Measurements from ENCODE around the gene IL6R. TPM values are rescaled to one million over a fixed set of nuclear protein-coding genes. Genes with fewer than 3 reads are reported as not detected.
A peak's percentile ranks its signal among the peaks of the same experiment; 100 is the strongest.

The IL6R gene
- total RNA-seq, 5 donors from 2014 or later (not counting 1 experiment from before 2014, with no cell fraction given): 76.0 to 87.9 (median 80.8) TPM

DNA sequence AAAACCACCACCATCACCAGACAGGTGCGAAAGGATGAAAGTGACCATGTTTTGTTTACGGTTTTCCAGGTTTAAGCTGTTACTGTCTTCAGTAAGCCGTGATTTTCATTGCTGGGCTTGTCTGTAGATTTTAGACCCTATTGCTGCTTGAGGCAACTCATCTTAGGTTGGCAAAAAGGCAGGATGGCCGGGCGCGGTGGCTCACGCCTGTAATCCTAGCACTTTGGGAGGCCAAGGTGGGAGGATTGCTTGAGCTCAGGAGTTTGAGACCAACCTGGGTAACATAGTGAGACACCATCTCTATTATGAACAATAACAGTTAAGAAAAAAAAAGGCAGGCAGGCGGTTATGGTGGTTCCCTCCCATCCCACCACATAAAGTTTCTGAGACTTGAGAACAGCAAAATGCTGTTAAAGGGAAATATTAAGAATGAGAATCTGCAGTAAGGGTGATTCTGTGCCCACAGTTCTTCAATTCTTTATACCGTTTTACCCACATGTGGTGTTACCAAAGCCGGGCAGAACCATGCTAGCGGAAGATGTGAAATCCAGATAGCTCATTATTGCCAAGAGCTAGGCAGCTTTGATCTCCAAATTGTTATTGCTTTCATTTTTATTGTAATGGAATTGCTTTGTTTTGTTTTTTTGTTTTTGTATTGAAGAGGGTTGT, 62.4 kb downstream of the IL6R start:
- H3K9me3 Mint-ChIP-seq: no peaks in the 10 kb centered on the region
- CTCF ChIA-PET: interaction anchor here in 1 of 2 donors (0.8 to 1.0 kb wide), 4 partner anchors 12 to 140 kb away, joined by 3 to 4 read pairs (median 3); no protein-coding TSS in a partner anchor
- POLR2A ChIA-PET: interaction anchor here in 1 of 2 donors (0.6 kb wide), 2 partner anchors 92 to 336 kb away, joined by 3 to 6 read pairs; no protein-coding TSS in a partner anchor
- Histone ChIP-seq H3K27ac (ENCODE audit: low read length) (peak overlapping the region; percentile 79), H3K4me3 (ENCODE audit: control insufficient read depth in 1 of 2, extremely low read depth in 1 of 2, low read length in 1 of 2) (no peak overlapping the region), H3K27me3 (replicated peaks in 1 of 2; ENCODE audit: control insufficient read depth in 2 of 2, extremely low read depth in 1 of 2, insufficient read depth in 2 of 2, low read length in 1 of 2) (no peaks in the 10 kb centered on the region), H3K36me3 (ENCODE audit: control insufficient read depth in 2 of 2, extremely low read depth in 1 of 2, insufficient read depth in 1 of 2, low read length in 1 of 2) (peaks cover 0 to 2% of the 10 kb centered on the region in 2 donors), H3K9me3 (no peaks in the 10 kb centered on the region), H3K4me1 (ENCODE audit: control insufficient read depth in 1 of 2, extremely low read depth in 1 of 2, insufficient read depth in 2 of 2, low read length in 2 of 2) (peaks cover 11 to 73% of the 10 kb centered on the region in 2 experiments)
- DNase-seq (peak in 1 of 35 experiments; percentile 44), ATAC-seq (replicated peaks in 1 of 4) (peak in 1 of 4 experiments; percentile 16)
- 63% methylated on average over 2 of the region's 11 CpGs for WGBS (ENCODE audit: insufficient coverage)
- H3K27me3 Mint-ChIP-seq: no peaks in the 10 kb centered on the region
- peak overlapping the region; percentile 94 to 96 for H3K27ac Mint-ChIP-seq
- H3K4me1 Mint-ChIP-seq: peaks cover 71 to 79% (median 73%) of the 10 kb centered on the region in 3 donors
- H3K4me3 Mint-ChIP-seq: peak overlapping the region in 1 of 3 donors; percentile 12
- peaks cover 6% of the 10 kb centered on the region for H3K36me3 Mint-ChIP-seq

DNA sequence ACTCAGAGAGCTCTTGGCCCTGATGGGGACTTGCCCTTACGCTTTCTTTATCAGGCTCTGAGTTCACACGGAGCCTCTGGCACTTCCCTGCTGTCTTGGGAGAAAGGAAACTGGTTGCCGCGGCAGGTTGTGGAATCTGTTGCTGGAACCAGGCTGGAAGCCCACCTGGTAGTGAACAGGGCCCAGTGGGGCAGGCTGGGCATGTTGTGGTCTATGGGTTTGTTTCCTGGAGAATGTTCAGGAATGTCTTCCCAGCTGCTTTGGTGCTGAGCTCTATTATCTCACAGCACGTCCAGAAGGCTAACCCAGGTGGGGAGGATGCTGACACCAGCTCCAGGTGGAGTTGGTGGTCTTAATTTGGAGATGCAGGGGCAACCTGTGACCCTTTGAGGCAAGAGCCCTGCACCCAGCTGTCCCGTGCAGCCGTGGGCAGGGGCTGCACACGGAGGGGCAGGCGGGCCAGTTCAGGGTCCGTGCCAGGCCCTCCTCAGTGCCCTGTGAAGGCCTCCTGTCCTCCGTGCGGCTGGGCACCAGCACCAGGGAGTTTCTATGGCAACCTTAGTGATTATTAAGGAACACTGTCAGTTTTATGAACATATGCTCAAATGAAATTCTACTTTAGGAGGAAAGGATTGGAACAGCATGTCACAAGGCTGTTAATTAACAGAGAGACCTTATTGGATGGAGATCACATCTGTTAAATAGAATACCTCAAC, 63.5 kb downstream of the IL6R start:
- no peak for DNase-seq
- peaks cover 6% of the 10 kb centered on the region for H3K36me3 Mint-ChIP-seq
- POLR2A ChIA-PET: no interaction called here
- H3K9me3 Mint-ChIP-seq: no peaks in the 10 kb centered on the region
- no peak overlapping the region for H3K4me3 Mint-ChIP-seq
- H3K9me3 ChIP-seq: no peaks in the 10 kb centered on the region
- CTCF ChIA-PET: interaction anchor here in 1 of 2 donors (1.0 kb wide), 1 partner anchor 141 kb away, joined by 3 read pairs; no protein-coding TSS in a partner anchor
- peak overlapping the region; percentile 79 for H3K27ac ChIP-seq (ENCODE audit: low read length)
- H3K27me3 ChIP-seq (replicated peaks in 1 of 2; ENCODE audit: control insufficient read depth in 2 of 2, extremely low read depth in 1 of 2, insufficient read depth in 2 of 2, low read length in 1 of 2): no peaks in the 10 kb centered on the region
- no peaks in the 10 kb centered on the region for H3K27me3 Mint-ChIP-seq
- no peak overlapping the region for H3K4me3 ChIP-seq (ENCODE audit: control insufficient read depth in 1 of 2, extremely low read depth in 1 of 2, low read length in 1 of 2)
- ATAC-seq (replicated peaks in 1 of 4): no peak
- peaks cover 62 to 68% (median 63%) of the 10 kb centered on the region in 3 donors for H3K4me1 Mint-ChIP-seq
- peaks cover 0 to 2% of the 10 kb centered on the region in 2 donors for H3K36me3 ChIP-seq (ENCODE audit: control insufficient read depth in 2 of 2, extremely low read depth in 1 of 2, insufficient read depth in 1 of 2, low read length in 1 of 2)
- peak overlapping the region; percentile 94 to 96 for H3K27ac Mint-ChIP-seq
- H3K4me1 ChIP-seq (ENCODE audit: control insufficient read depth in 1 of 2, extremely low read depth in 1 of 2, insufficient read depth in 2 of 2, low read length in 2 of 2): peaks cover 6 to 62% of the 10 kb centered on the region in 2 experiments
- WGBS (ENCODE audit: insufficient coverage): 97% methylated on average over 9 of the region's 12 CpGs

DNA sequence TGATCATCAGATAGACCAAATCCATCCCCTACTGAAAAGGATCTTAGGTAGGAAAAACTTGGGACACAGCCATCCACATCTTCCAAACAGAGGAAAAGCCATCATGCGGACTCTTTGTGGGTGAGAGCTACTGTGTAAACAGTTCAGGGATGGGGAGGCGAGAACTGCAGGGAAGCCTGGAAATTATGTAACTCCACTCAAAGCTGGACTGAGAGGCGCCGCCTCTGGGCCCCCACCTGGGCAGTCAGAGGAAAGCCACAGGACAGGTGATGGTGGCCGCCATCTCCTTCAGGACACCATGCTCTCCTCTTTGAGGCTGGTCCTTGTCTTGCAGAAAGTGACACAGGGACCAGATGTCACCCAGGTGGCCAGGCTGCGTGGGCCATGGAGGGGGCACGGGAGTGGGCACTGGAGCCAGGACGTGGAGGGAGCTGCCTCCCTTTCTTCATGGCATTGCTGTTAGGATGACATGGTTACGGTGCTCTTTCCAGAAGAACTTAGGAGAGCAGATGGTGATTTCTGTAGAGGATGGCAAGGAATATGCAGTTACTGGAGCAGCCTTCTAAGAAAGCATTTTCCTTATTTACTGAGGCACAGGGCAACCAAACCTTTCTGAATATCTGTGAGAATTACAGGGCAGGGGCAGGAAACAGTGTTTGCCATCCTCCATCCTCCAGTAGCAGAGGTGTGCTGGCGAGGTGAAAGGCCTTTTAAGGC, 64.9 kb downstream of the IL6R start:
- H3K4me1 Mint-ChIP-seq: peaks cover 49 to 55% (median 50%) of the 10 kb centered on the region in 3 donors
- Histone ChIP-seq H3K36me3 (ENCODE audit: control insufficient read depth in 2 of 2, extremely low read depth in 1 of 2, insufficient read depth in 1 of 2, low read length in 1 of 2) (peaks cover 0 to 2% of the 10 kb centered on the region in 2 donors), H3K4me1 (ENCODE audit: control insufficient read depth in 1 of 2, extremely low read depth in 1 of 2, insufficient read depth in 2 of 2, low read length in 2 of 2) (peaks cover 2 to 49% of the 10 kb centered on the region in 2 experiments), H3K4me3 (ENCODE audit: control insufficient read depth in 1 of 2, extremely low read depth in 1 of 2, low read length in 1 of 2) (no peak overlapping the region), H3K9me3 (no peaks in the 10 kb centered on the region), H3K27ac (ENCODE audit: low read length) (no peak overlapping the region), H3K27me3 (replicated peaks in 1 of 2; ENCODE audit: control insufficient read depth in 2 of 2, extremely low read depth in 1 of 2, insufficient read depth in 2 of 2, low read length in 1 of 2) (no peaks in the 10 kb centered on the region)
- H3K4me3 Mint-ChIP-seq: no peak overlapping the region
- no peak for DNase-seq
- peaks cover 2% of the 10 kb centered on the region for H3K36me3 Mint-ChIP-seq
- no peaks in the 10 kb centered on the region for H3K27me3 Mint-ChIP-seq
- H3K9me3 Mint-ChIP-seq: no peaks in the 10 kb centered on the region
- ATAC-seq (replicated peaks in 1 of 4): no peak
- peak overlapping the region; percentile 23 to 50 for H3K27ac Mint-ChIP-seq
- ChIA-PET CTCF (no interaction called here), POLR2A (no interaction called here)
- 96% methylated on average over 8 of the region's 10 CpGs for WGBS (ENCODE audit: insufficient coverage)

DNA sequence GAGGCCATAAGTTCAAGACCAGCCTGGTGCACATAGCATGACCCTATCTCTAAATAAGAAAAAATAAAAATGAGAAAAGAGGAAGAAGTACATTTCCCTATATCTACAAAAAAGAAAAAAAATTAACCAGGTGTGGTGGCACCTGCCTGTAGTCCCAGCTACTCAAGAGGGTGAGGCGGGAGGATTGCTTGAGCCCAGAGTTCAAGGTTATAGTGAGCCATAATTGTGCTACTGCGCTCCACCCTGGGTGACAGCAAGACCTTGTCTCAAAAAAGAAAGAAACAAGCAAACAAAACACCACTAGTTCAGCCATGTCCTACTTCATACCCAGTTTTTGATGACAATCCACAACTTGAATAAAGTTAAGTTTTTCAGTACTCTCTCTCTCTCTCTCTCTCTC, 66.2 kb downstream of the IL6R start:
- Histone ChIP-seq H3K4me3 (ENCODE audit: control insufficient read depth in 1 of 2, extremely low read depth in 1 of 2, low read length in 1 of 2) (no peak overlapping the region), H3K4me1 (ENCODE audit: control insufficient read depth in 1 of 2, extremely low read depth in 1 of 2, insufficient read depth in 2 of 2, low read length in 2 of 2) (peaks cover 0 to 36% of the 10 kb centered on the region in 2 experiments), H3K9me3 (no peaks in the 10 kb centered on the region), H3K27ac (ENCODE audit: low read length) (no peak overlapping the region), H3K36me3 (ENCODE audit: control insufficient read depth in 2 of 2, extremely low read depth in 1 of 2, insufficient read depth in 1 of 2, low read length in 1 of 2) (no peaks in the 10 kb centered on the region), H3K27me3 (replicated peaks in 1 of 2; ENCODE audit: control insufficient read depth in 2 of 2, extremely low read depth in 1 of 2, insufficient read depth in 2 of 2, low read length in 1 of 2) (no peaks in the 10 kb centered on the region)
- CTCF ChIA-PET: interaction anchor here in 1 of 2 donors (0.6 kb wide), 1 partner anchor 142 kb away, joined by 3 read pairs; no protein-coding TSS in a partner anchor
- Mint-ChIP-seq H3K9me3 (no peaks in the 10 kb centered on the region), H3K27me3 (no peaks in the 10 kb centered on the region), H3K36me3 (no peaks in the 10 kb centered on the region), H3K27ac (peak overlapping the region; percentile 63 to 79), H3K4me1 (peaks cover 37 to 42% (median 38%) of the 10 kb centered on the region in 3 donors), H3K4me3 (no peak overlapping the region)
- no peak for DNase-seq
- no peak for ATAC-seq (replicated peaks in 1 of 4)
- POLR2A ChIA-PET: no interaction called here
- WGBS (ENCODE audit: insufficient coverage): no CpG with 5 or more reads among the region's 2 CpGs

DNA sequence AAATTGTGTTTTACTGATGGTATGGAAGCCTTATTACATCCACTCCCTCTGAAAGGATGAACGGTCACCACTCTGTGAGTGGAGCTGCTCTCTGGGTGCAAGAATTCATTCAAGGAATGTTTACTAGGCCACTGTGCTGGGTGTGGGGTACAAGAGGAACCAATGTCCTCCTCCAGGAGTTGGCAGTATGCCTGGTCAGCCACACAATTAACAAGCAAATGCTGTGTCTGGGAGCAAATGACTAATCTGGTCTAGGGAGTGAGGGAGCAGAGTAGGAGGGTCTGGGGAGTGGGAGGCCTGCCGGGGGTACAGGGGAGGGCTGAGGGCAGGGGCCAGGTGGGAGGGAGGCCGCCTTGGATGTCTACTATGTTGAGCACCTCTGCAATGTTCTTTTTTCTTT, 69.7 kb downstream of the IL6R start:
- no peaks in the 10 kb centered on the region for H3K27me3 ChIP-seq (replicated peaks in 1 of 2; ENCODE audit: control insufficient read depth in 2 of 2, extremely low read depth in 1 of 2, insufficient read depth in 2 of 2, low read length in 1 of 2)
- H3K36me3 ChIP-seq (ENCODE audit: control insufficient read depth in 2 of 2, extremely low read depth in 1 of 2, insufficient read depth in 1 of 2, low read length in 1 of 2): no peaks in the 10 kb centered on the region
- Mint-ChIP-seq H3K4me3 (no peak overlapping the region), H3K27ac (no peak overlapping the region), H3K36me3 (no peaks in the 10 kb centered on the region), H3K9me3 (no peaks in the 10 kb centered on the region), H3K4me1 (peaks cover 17 to 30% (median 20%) of the 10 kb centered on the region in 3 donors), H3K27me3 (no peaks in the 10 kb centered on the region)
- DNase-seq: no peak
- no peak for ATAC-seq (replicated peaks in 1 of 4)
- no peak overlapping the region for H3K27ac ChIP-seq (ENCODE audit: low read length)
- no peak overlapping the region for H3K4me3 ChIP-seq (ENCODE audit: control insufficient read depth in 1 of 2, extremely low read depth in 1 of 2, low read length in 1 of 2)
- ChIA-PET POLR2A (no interaction called here), CTCF (interaction anchor here in 1 of 2 donors (0.6 kb wide), 1 partner anchor 198 kb away, joined by 3 read pairs; no protein-coding TSS in a partner anchor)
- peaks cover 0 to 13% of the 10 kb centered on the region in 2 experiments for H3K4me1 ChIP-seq (ENCODE audit: control insufficient read depth in 1 of 2, extremely low read depth in 1 of 2, insufficient read depth in 2 of 2, low read length in 2 of 2)
- H3K9me3 ChIP-seq: no peaks in the 10 kb centered on the region
- WGBS (ENCODE audit: insufficient coverage): 63% methylated on average over 1 of the region's 3 CpGs

DNA sequence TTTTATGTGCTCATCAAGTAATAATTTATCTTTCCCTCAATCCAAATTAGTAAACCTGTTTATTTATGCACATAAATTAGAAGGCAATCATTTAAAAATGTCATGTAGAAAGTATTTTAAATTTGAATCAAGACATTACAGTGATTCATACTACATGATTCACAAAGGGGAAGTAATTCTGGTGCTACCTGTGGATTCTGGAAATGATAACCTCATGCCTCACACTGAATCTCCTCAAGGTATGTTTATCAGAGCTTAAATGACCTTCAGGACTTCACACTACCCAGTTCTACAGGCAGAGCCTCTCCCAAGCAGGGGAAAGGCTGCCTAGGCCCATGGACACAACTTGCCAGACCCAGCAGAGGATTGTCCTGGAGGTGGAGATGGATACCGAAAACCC, 71.6 kb downstream of the IL6R start:
- ATAC-seq (replicated peaks in 1 of 4) (no peak), DNase-seq (no peak)
- POLR2A ChIA-PET: no interaction called here
- Mint-ChIP-seq H3K36me3 (no peaks in the 10 kb centered on the region), H3K9me3 (no peaks in the 10 kb centered on the region), H3K27me3 (no peaks in the 10 kb centered on the region), H3K27ac (peak overlapping the region in 1 of 2 donors; percentile 55), H3K4me1 (peaks cover 17 to 23% (median 18%) of the 10 kb centered on the region in 3 donors), H3K4me3 (no peak overlapping the region)
- peaks cover 0 to 4% of the 10 kb centered on the region in 2 experiments for H3K4me1 ChIP-seq (ENCODE audit: control insufficient read depth in 1 of 2, extremely low read depth in 1 of 2, insufficient read depth in 2 of 2, low read length in 2 of 2)
- no peak overlapping the region for H3K4me3 ChIP-seq (ENCODE audit: control insufficient read depth in 1 of 2, extremely low read depth in 1 of 2, low read length in 1 of 2)
- no peak overlapping the region for H3K27ac ChIP-seq (ENCODE audit: low read length)
- CTCF ChIA-PET: no interaction called here
- no peaks in the 10 kb centered on the region for H3K9me3 ChIP-seq
- no CpG with 5 or more reads among the region's 1 CpG for WGBS (ENCODE audit: insufficient coverage)
- no peaks in the 10 kb centered on the region for H3K27me3 ChIP-seq (replicated peaks in 1 of 2; ENCODE audit: control insufficient read depth in 2 of 2, extremely low read depth in 1 of 2, insufficient read depth in 2 of 2, low read length in 1 of 2)
- no peaks in the 10 kb centered on the region for H3K36me3 ChIP-seq (ENCODE audit: control insufficient read depth in 2 of 2, extremely low read depth in 1 of 2, insufficient read depth in 1 of 2, low read length in 1 of 2)
